Measurements from ENCODE around the gene MS4A7. TPM values are rescaled to one million over a fixed set of nuclear protein-coding genes. Genes with fewer than 3 reads are reported as not detected.

Gene MS4A7
- total and polyA plus RNA-seq, 8 donors, result 0.58 to 43.3 (median 13.3) TPM; not detected in 1

- Histone ChIP-seq H3K9me3 (no peaks in the 10 kb centered on the region), H3K27me3 (no peaks in the 10 kb centered on the region), H3K27ac (no peak overlapping the region), H3K4me1 (no peaks in the 10 kb centered on the region), H3K4me3 (no peak overlapping the region), H3K36me3 (no peaks in the 10 kb centered on the region)
- intact Hi-C loops (cut with DNase I; ENCODE audit: low total_unique reads), result no loop called here
- TF ChIP-seq, protein P1, sequence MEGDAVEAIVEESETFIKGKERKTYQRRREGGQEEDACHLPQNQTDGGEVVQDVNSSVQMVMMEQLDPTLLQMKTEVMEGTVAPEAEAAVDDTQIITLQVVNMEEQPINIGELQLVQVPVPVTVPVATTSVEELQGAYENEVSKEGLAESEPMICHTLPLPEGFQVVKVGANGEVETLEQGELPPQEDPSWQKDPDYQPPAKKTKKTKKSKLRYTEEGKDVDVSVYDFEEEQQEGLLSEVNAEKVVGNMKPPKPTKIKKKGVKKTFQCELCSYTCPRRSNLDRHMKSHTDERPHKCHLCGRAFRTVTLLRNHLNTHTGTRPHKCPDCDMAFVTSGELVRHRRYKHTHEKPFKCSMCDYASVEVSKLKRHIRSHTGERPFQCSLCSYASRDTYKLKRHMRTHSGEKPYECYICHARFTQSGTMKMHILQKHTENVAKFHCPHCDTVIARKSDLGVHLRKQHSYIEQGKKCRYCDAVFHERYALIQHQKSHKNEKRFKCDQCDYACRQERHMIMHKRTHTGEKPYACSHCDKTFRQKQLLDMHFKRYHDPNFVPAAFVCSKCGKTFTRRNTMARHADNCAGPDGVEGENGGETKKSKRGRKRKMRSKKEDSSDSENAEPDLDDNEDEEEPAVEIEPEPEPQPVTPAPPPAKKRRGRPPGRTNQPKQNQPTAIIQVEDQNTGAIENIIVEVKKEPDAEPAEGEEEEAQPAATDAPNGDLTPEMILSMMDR (IDR thresholded peaks at IDR 0.05), result no peak
- TF ChIP-seq POLR2A (IDR thresholded peaks at IDR 0.05) (no peak), EP300 (IDR thresholded peaks at IDR 0.05) (no peak)
- 50 to 56% (median 53%) methylated on average over 2 of the region's 2 CpGs for WGBS, 5 donors
- no peak for DNase-seq
Measured at GRCh38 chr11:60338053-60338452, 40.3 kb upstream of the MS4A7 start.

DNA sequence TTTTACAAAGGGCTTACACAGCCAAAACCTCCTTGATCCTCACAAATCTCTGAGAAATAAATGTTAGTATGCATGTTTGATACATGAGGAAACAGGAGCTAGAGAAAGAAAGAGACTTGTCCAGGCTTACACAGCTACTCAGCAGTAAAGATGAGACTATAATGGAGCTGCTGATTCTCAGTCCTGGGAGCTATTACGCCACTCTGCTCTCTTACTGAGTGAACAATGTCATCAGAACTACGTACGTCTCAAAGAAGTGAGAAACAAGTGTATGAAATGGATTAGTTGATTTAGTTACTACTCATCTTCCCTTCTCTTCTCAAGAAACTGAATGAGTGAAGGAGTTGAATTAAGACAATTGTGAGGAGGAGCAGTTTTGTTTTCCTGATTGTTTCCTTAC, 39.0 kb upstream of the MS4A7 start:
- DNase-seq, result no peak
- WGBS, 5 donors, result 47 to 64% (median 58%) methylated on average over 3 of the region's 3 CpGs
- Histone ChIP-seq H3K27ac (no peak overlapping the region), H3K9me3 (no peaks in the 10 kb centered on the region), H3K27me3 (no peaks in the 10 kb centered on the region), H3K36me3 (no peaks in the 10 kb centered on the region), H3K4me3 (no peak overlapping the region), H3K4me1 (no peaks in the 10 kb centered on the region)
- TF ChIP-seq EP300 (IDR thresholded peaks at IDR 0.05), result no peak
- no peak for TF ChIP-seq POLR2AphosphoS5 (IDR thresholded peaks at IDR 0.05)
- no peak for TF ChIP-seq POLR2A (IDR thresholded peaks at IDR 0.05)
- TF ChIP-seq, protein P1 (IDR thresholded peaks at IDR 0.05), result no peak
- intact Hi-C loops (cut with DNase I; ENCODE audit: low total_unique reads), result no loop called here

GRCh38 chr11:60343094-60343704, 35.1 kb upstream of the MS4A7 start:
- intact Hi-C loops (cut with DNase I; ENCODE audit: low total_unique reads), result no loop called here
- Histone ChIP-seq H3K27ac (no peak overlapping the region), H3K27me3 (no peaks in the 10 kb centered on the region), H3K4me3 (no peak overlapping the region), H3K9me3 (no peaks in the 10 kb centered on the region), H3K36me3 (no peaks in the 10 kb centered on the region), H3K4me1 (no peaks in the 10 kb centered on the region)
- TF ChIP-seq, protein P1 (IDR thresholded peaks at IDR 0.05), result peak in 2 of 7 experiments; percentile 39 to 41
- TF ChIP-seq EP300 (IDR thresholded peaks at IDR 0.05) (no peak), POLR2AphosphoS5 (IDR thresholded peaks at IDR 0.05) (no peak), POLR2A (IDR thresholded peaks at IDR 0.05) (no peak)
- DNase-seq, result no peak
- 72 to 75% (median 73%) methylated on average over 10 of the region's 10 CpGs for WGBS, 5 donors

DNA sequence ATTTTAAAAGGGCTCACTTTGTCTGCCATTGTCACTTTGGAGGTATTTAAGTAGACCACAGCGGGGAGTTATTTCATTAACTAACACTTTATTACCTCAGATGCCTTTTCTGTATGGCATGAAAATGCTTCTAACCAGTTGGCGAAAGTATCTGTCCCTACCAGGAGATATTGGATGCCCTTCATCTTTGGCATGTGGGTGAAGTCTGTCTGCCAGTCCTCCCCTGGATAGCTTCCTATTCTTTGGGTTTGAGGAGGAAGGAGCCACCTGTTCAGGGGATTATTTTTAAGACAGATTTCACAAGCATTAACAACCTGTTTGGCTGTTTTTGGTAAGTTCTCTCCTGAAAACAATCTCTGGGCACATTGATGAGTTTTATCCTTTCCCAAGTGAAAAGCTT, 34.2 kb upstream of the MS4A7 start:
- WGBS, 5 donors, result 95 to 100% (median 97%) methylated on average over 2 of the region's 2 CpGs
- H3K27ac ChIP-seq, result no peak overlapping the region
- no peaks in the 10 kb centered on the region for H3K27me3 ChIP-seq
- no peaks in the 10 kb centered on the region for H3K4me1 ChIP-seq
- H3K4me3 ChIP-seq, result no peak overlapping the region
- intact Hi-C loops (cut with DNase I; ENCODE audit: low total_unique reads), result no loop called here
- DNase-seq, result no peak
- TF ChIP-seq EP300 (IDR thresholded peaks at IDR 0.05), result no peak
- TF ChIP-seq POLR2A (IDR thresholded peaks at IDR 0.05), result no peak
- TF ChIP-seq, protein P1 (IDR thresholded peaks at IDR 0.05), result no peak
- TF ChIP-seq POLR2AphosphoS5 (IDR thresholded peaks at IDR 0.05), result no peak
- no peaks in the 10 kb centered on the region for H3K9me3 ChIP-seq
- no peaks in the 10 kb centered on the region for H3K36me3 ChIP-seq

All from stomach (tissue), 9 donors.